OCI-LY1 (cell line): Measurements from ENCODE around the gene RNF224.

ENCODE experiments used
- H2AFZ ChIP-seq: fragments of 200-600 bp; sonication (generic), shearing (Covaris generic); 2 replicates; pipeline ENCODE4 v1.6.0; 2014; ENCODE audit warnings: antibody characterized with exemption, mild to moderate bottlenecking, low read length
- H3F3A ChIP-seq: fragments of 200-600 bp; sonication (generic), shearing (Covaris generic); 2 replicates; pipeline ENCODE4 v1.6.0; 2014; ENCODE audit warnings: mild to moderate bottlenecking, antibody characterized with exemption, low read length, moderate library complexity; ENCODE audit not compliant: insufficient read depth
- H3K27ac ChIP-seq: fragments of 200-600 bp; sonication (generic); 2 replicates; pipeline ENCODE4 v1.5.1; 2014; ENCODE audit warnings: low read length, mixed run types, mild to moderate bottlenecking, low read depth; ENCODE audit not compliant: poor library complexity, severe bottlenecking
- H3K27me3 ChIP-seq: fragments of 200-600 bp; sonication (generic); 2 replicates; pipeline ENCODE4 v1.6.0; 2014; ENCODE audit warnings: antibody characterized with exemption, mild to moderate bottlenecking, low read length, moderate library complexity; ENCODE audit not compliant: insufficient read depth
- H3K36me3 ChIP-seq: fragments of 200-600 bp; sonication (generic); 2 replicates; pipeline ENCODE4 v1.6.1; 2014; ENCODE audit warnings: mild to moderate bottlenecking, antibody characterized with exemption, low read length, moderate library complexity, mixed read lengths; ENCODE audit not compliant: insufficient read depth
- H3K4me1 ChIP-seq: fragments of 200-600 bp; sonication (generic); 2 replicates; pipeline ENCODE4 v1.5.1; 2014; ENCODE audit warnings: mild to moderate bottlenecking, low read length, moderate library complexity; ENCODE audit not compliant: insufficient read depth, severe bottlenecking
- H3K4me2 ChIP-seq: fragments of 200-600 bp; sonication (generic), shearing (Covaris generic); 2 replicates; pipeline ENCODE4 v1.6.1; 2014; ENCODE audit warnings: low read length
- H3K4me3 ChIP-seq: fragments of 200-600 bp; sonication (generic); 2 replicates; pipeline ENCODE4 v1.5.1; 2014; ENCODE audit warnings: low read length, low read depth, mild to moderate bottlenecking, mixed read lengths; ENCODE audit not compliant: poor library complexity, severe bottlenecking
- H3K79me2 ChIP-seq: fragments of 200-600 bp; shearing (Covaris generic); 2 replicates; pipeline ENCODE4 v1.6.1; 2016; ENCODE audit warnings: mixed run types, low read length, mixed read lengths; ENCODE audit not compliant: insufficient read depth
- H3K9ac ChIP-seq: fragments of 200-600 bp; sonication (generic), shearing (Covaris generic); 2 replicates; pipeline ENCODE4 v1.6.1; 2014; ENCODE audit warnings: mild to moderate bottlenecking, low read length, mixed read lengths
- H3K9me2 ChIP-seq: fragments of 200-600 bp; sonication (generic), shearing (Covaris generic); 2 replicates; pipeline ENCODE4 v1.6.1; 2014; ENCODE audit warnings: low read depth, mild to moderate bottlenecking, low read length, mixed read lengths
- H3K9me3 ChIP-seq: fragments of 200-600 bp; shearing (Covaris generic); 2 replicates; pipeline ENCODE4 v1.6.1; 2014; ENCODE audit warnings: low read length, mixed read lengths
- H4K20me1 ChIP-seq: fragments of 200-600 bp; sonication (generic), shearing (Covaris generic); 2 replicates; pipeline ENCODE4 v1.6.0; 2016; ENCODE audit warnings: mild to moderate bottlenecking, low read length; ENCODE audit not compliant: insufficient read depth
- EZH2 ChIP-seq: fragments of 200-600 bp; sonication (generic), shearing (Covaris generic); IDR thresholded peaks from 2 replicates; pipeline ENCODE4 v1.8.0; 2017; ENCODE audit warnings: borderline replicate concordance, mixed run types, mild to moderate bottlenecking, antibody characterized with exemption, low read length, moderate library complexity, mixed read lengths
- TF ChIP-seq, protein P1 (sequence below): fragments of 200-600 bp; sonication (generic), shearing (Covaris generic); IDR thresholded peaks from 2 replicates; pipeline ENCODE4 v1.5.1; 2017; ENCODE audit warnings: mild to moderate bottlenecking, antibody characterized with exemption, low read length, moderate library complexity, mixed read lengths

RNF224 gene

GRCh38 chr9:137254624-137255447 is 27.5 kb downstream of the RNF224 start, which contains the start of gene NELFB:
Gene NELFB (plus strand): TSS chr9:137255327.
- no peaks in the 10 kb centered on the region for H3F3A ChIP-seq
- no peak within 1 kb of the TSS for H3K27ac ChIP-seq

DNA sequence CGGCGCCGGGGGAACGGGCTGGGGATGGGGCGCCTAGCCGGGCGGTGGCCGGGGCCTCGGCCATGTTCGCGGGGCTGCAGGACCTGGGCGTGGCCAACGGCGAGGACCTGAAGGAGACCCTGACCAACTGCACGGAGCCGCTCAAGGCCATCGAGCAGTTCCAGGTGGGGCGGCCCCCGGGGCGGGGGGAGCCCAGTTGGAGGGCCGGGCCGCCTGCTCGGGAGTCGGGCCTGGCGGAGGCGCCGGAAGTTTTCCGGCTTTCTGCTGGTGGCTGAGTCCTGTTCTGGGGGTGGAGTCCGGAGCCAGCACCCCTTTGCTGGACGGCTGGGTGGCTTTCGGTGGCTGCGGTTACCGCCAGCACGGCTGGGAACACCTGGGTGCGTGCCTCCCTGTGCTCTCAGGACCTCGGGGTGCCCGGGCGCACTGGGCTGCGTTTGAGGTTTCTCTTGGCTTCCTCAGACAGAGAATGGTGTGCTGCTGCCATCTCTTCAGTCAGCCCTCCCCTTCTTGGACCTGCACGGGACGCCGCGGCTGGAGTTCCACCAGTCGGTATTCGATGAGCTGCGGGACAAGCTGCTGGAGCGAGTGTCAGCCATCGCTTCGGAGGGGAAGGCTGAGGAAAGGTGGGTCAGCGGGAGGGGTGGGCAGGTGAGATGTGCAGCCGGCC is 28.3 kb downstream of the RNF224 start:
- no peaks in the 10 kb centered on the region for H3K9me2 ChIP-seq
- H3K4me3 ChIP-seq, result peak overlapping the region; percentile 90
- peaks cover 10% of the 10 kb centered on the region for H3K36me3 ChIP-seq
- H3K27me3 ChIP-seq, result no peaks in the 10 kb centered on the region; the same call in 1 of the 2 replicates
- H3K4me2 ChIP-seq, result peak overlapping the region; percentile 88
- H3K79me2 ChIP-seq, result no peaks in the 10 kb centered on the region
- no peaks in the 10 kb centered on the region for H4K20me1 ChIP-seq
- H3F3A ChIP-seq, result no peaks in the 10 kb centered on the region
- peak overlapping the region; percentile 89 for H3K9ac ChIP-seq
- no peak overlapping the region for H3K27ac ChIP-seq
- no peak overlapping the region for H2AFZ ChIP-seq
- H3K4me1 ChIP-seq, result peaks cover 46% of the 10 kb centered on the region
- TF ChIP-seq, protein P1, sequence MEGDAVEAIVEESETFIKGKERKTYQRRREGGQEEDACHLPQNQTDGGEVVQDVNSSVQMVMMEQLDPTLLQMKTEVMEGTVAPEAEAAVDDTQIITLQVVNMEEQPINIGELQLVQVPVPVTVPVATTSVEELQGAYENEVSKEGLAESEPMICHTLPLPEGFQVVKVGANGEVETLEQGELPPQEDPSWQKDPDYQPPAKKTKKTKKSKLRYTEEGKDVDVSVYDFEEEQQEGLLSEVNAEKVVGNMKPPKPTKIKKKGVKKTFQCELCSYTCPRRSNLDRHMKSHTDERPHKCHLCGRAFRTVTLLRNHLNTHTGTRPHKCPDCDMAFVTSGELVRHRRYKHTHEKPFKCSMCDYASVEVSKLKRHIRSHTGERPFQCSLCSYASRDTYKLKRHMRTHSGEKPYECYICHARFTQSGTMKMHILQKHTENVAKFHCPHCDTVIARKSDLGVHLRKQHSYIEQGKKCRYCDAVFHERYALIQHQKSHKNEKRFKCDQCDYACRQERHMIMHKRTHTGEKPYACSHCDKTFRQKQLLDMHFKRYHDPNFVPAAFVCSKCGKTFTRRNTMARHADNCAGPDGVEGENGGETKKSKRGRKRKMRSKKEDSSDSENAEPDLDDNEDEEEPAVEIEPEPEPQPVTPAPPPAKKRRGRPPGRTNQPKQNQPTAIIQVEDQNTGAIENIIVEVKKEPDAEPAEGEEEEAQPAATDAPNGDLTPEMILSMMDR, result no peak
- no peak for TF ChIP-seq EZH2
- H3K9me3 ChIP-seq, result no peaks in the 10 kb centered on the region

More at GRCh38 chr9:137254624-137255447, 27.5 kb downstream of the RNF224 start, which contains the start of gene NELFB:
- peaks cover 46% of the 10 kb centered on the region for H3K4me1 ChIP-seq
- H3K36me3 ChIP-seq, result peaks cover 10% of the 10 kb centered on the region
- H3K4me3 ChIP-seq, result peak within 1 kb of the TSS; percentile 90
- H3K79me2 ChIP-seq, result no peaks in the 10 kb centered on the region
- no peaks in the 10 kb centered on the region for H3K9me2 ChIP-seq
- no peaks in the 10 kb centered on the region; the same call in 1 of the 2 replicates for H3K27me3 ChIP-seq
- no peaks in the 10 kb centered on the region for H3K9me3 ChIP-seq
- H2AFZ ChIP-seq, result 0 out of 2 replicates have a peak within 1 kb of the TSS, but pooled peaks have one; percentile 22
- H3K9ac ChIP-seq, result peak within 1 kb of the TSS; percentile 89
- peak within 1 kb of the TSS; percentile 88 for H3K4me2 ChIP-seq
- no peaks in the 10 kb centered on the region for H4K20me1 ChIP-seq
- TF ChIP-seq EZH2, result no peak
- TF ChIP-seq, protein P1, result no peak

- H3K9me2 ChIP-seq, result no peaks in the 10 kb centered on the region
- H2AFZ ChIP-seq, result no peak overlapping the region
- H3K4me3 ChIP-seq, result peak overlapping the region; percentile 90
- H3F3A ChIP-seq, result no peaks in the 10 kb centered on the region
- peaks cover 10% of the 10 kb centered on the region for H3K36me3 ChIP-seq
- no peaks in the 10 kb centered on the region; the same call in 1 of the 2 replicates for H3K27me3 ChIP-seq
- H4K20me1 ChIP-seq, result no peaks in the 10 kb centered on the region
- TF ChIP-seq, protein P1, result no peak
- no peak for TF ChIP-seq EZH2
- H3K27ac ChIP-seq, result no peak overlapping the region
- peak overlapping the region; percentile 88 for H3K4me2 ChIP-seq
- peak overlapping the region; percentile 89 for H3K9ac ChIP-seq
- peaks cover 46% of the 10 kb centered on the region for H3K4me1 ChIP-seq
- no peaks in the 10 kb centered on the region for H3K9me3 ChIP-seq
- no peaks in the 10 kb centered on the region for H3K79me2 ChIP-seq
These were observed 29.1 kb downstream of the RNF224 start for GRCh38 chr9:137256362-137256761.
